ENCODE data around the gene CACNB1. TPM values are rescaled to one million over a fixed set of nuclear protein-coding genes. Genes with fewer than 3 reads are reported as not detected.

The CACNB1 gene
- total RNA-seq, 2 experiments from 2014 or later = 19.5 to 24.0 TPM

DNA sequence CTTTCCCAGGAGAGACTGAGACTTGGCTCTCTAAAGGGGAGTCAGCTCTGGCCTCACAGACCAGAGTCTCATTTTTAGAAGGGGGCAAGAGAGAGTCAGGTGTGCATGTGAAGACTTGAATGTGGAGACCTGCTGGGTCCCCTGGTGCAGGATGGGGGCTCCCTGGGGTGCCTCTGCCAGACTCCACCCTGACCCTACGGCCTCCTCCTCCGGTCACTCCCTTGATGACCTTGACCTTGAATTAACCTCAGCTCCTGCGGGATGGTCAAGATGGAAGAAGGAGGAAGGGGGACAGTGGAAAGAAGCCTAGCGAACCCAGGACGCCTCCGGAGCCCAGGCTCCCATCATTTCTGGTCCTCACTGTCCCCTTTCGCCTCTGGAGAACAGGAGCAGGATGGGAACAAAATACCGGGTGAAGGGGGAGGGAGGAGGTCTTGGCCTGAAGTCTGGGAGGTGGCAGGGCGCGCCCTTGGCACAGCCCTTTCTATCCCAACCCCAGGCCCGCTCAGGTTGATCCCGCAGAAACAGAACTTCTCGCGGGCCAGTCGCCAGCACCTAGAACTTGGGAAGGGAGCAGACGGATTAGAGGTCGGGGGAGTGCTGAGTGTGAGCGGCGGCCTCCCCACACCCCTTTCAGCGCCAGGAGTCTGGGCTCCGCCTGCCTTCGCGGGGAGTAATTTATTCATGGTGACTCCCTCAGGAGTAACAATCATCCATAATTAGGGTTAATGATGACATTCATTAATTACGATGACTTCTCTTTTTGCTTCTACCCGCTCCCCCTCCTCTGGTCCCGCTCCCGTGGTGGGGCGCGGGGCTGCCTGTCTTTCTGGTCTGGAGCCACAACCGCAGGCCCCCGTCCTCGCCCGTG lies 26.7 kb upstream of the CACNB1 start:
- DNase-seq = no peak
- H3K27ac Mint-ChIP-seq = no peak overlapping the region
- POLR2A ChIA-PET = no interaction called here
- peaks cover 7% of the 10 kb centered on the region for H3K4me1 Mint-ChIP-seq
- peaks cover 47% of the 10 kb centered on the region for H3K27me3 Mint-ChIP-seq
- CTCF ChIA-PET = no interaction called here
- no peaks in the 10 kb centered on the region for H3K36me3 Mint-ChIP-seq (ENCODE audit: low read depth)
- no peak overlapping the region for H3K4me3 Mint-ChIP-seq
- H3K9me3 Mint-ChIP-seq = no peaks in the 10 kb centered on the region

DNA sequence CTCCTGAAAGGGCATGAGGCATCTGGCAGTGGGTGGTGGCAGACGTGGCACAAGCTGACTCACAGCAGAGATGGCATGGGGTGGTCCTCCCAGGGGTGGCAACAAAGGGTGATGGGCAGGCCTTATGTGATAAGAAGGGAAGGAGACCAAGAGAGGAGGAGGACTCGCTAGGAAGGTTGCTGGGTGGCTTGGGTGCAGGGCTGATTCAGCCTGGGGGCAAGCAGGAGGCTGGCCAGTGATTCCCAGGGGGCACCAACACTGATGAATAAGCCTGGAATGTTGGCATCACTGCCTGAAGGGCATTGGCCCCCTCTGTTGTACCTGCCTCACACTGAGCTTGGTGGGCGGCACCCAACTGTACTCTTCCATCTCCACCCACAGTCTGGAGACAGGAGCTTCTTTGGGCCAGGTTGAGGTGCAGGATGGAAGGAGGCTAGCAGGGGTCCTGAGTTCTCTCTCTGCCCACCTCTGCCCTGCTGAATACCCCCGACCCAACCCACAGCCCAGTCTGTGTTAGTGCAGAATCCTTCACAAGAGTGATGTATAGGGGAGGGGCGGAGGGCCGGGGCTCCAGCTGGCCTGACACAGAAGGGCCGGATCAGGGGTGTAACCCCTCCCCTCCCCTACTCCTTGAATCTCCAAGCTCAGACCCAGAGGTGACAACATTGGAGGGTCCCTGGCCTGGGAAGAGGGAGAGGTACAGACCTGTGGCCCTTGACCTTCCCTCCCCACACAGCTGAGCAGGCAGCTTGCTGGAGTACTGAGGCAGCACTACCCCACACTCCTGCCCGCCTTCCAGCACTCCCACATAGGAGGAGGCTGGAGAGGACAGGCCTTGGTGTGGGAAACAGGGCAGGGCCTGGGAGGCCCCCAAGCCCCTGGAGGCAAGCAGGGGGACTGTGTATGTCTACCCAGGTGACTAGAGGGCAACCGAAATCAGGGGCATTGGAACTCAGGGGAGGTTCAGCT lies 25.7 kb upstream of the CACNB1 start:
- Mint-ChIP-seq H3K9me3 (no peaks in the 10 kb centered on the region), H3K27ac (no peak overlapping the region), H3K4me1 (peaks cover 7% of the 10 kb centered on the region), H3K27me3 (peaks cover 50% of the 10 kb centered on the region), H3K4me3 (no peak overlapping the region), H3K36me3 (ENCODE audit: low read depth) (no peaks in the 10 kb centered on the region)
- ChIA-PET CTCF (interaction anchor here (0.8 to 2.4 kb wide), 2 partner anchors 9 to 12 kb away, joined by 3 to 8 read pairs; no protein-coding TSS in a partner anchor), POLR2A (no interaction called here)
- DNase-seq = no peak

DNA sequence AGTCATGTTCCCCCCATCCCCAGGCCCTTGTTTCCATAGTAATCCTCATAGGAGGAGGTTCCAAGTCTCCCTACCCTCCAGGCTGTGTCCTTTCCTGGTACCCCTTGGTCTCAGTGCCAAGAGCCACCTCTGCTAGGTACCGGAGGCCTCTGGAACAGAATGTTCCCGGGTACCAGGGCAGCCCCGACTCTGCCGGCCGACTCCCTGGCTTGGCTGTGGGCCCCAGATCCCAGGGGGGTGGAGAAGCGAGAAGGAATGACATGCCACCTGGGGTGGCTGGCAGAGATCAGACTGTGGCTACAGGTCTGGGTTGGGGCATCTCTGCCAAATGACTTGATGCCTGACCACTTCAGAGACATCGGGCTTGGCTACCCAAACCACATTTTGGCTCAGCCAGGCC lies 24.7 kb upstream of the CACNB1 start:
- DNase-seq = no peak
- peaks cover 48% of the 10 kb centered on the region for H3K27me3 Mint-ChIP-seq
- H3K9me3 Mint-ChIP-seq = no peaks in the 10 kb centered on the region
- peaks cover 8% of the 10 kb centered on the region for H3K4me1 Mint-ChIP-seq
- CTCF ChIA-PET = interaction anchor here (2.4 kb wide), 1 partner anchor 10 kb away, joined by 8 read pairs; no protein-coding TSS in a partner anchor
- H3K4me3 Mint-ChIP-seq = no peak overlapping the region
- H3K36me3 Mint-ChIP-seq (ENCODE audit: low read depth) = no peaks in the 10 kb centered on the region
- POLR2A ChIA-PET = no interaction called here
- no peak overlapping the region for H3K27ac Mint-ChIP-seq

- ChIA-PET POLR2A (no interaction called here), CTCF (interaction anchor here (1.4 to 2.4 kb wide), 2 partner anchors 10 to 23 kb away, joined by 4 to 8 read pairs; no protein-coding TSS in a partner anchor)
- Mint-ChIP-seq H3K27me3 (peaks cover 53% of the 10 kb centered on the region), H3K4me1 (peaks cover 8% of the 10 kb centered on the region), H3K4me3 (no peak overlapping the region), H3K27ac (no peak overlapping the region), H3K9me3 (no peaks in the 10 kb centered on the region), H3K36me3 (ENCODE audit: low read depth) (no peaks in the 10 kb centered on the region)
- DNase-seq = no peak
Measured at GRCh38 chr17:39221572-39221971, 24.1 kb upstream of the CACNB1 start.

DNA sequence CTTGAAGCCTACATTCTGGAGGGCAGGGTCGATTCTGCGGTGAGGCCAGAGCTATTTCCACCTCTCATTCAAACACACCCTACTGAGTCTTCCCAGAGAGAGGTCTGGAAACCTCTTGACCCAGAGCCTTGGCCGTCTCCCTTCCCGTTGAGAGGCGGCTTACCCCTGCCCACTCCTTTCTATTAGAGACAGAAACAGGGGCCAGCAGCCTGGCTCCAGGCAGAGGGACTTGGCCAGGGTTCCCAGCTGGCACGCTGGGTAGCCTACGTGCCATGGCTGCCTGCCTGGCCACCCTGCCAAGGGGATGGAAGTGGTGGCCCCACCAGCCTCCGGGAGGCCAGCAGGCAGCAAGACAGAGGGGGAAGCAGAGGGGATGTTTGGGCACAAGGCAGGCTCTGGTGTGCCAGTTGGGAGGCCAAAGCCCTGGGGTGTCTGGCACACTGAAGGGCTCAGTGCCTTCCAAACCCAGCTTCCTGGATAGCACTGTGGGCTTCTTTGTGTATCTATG lies 22.2 kb upstream of the CACNB1 start:
- Mint-ChIP-seq H3K4me1 (peaks cover 2% of the 10 kb centered on the region), H3K27me3 (peaks cover 51% of the 10 kb centered on the region), H3K27ac (no peak overlapping the region), H3K4me3 (no peak overlapping the region), H3K9me3 (no peaks in the 10 kb centered on the region), H3K36me3 (ENCODE audit: low read depth) (no peaks in the 10 kb centered on the region)
- DNase-seq = no peak
- ChIA-PET POLR2A (interaction anchor here (0.8 kb wide), 1 partner anchor 11 kb away, joined by 3 read pairs; no protein-coding TSS in a partner anchor), CTCF (interaction anchor here (1.2 to 1.3 kb wide), 2 partner anchors 17 to 19 kb away, joined by 3 read pairs; no protein-coding TSS in a partner anchor)

GRCh38 chr17:39218906-39219305 lies 21.4 kb upstream of the CACNB1 start:
- H3K4me1 Mint-ChIP-seq = peaks cover 1% of the 10 kb centered on the region
- H3K36me3 Mint-ChIP-seq (ENCODE audit: low read depth) = no peaks in the 10 kb centered on the region
- H3K9me3 Mint-ChIP-seq = no peaks in the 10 kb centered on the region
- DNase-seq = no peak
- H3K4me3 Mint-ChIP-seq = no peak overlapping the region
- H3K27me3 Mint-ChIP-seq = peaks cover 47% of the 10 kb centered on the region
- ChIA-PET CTCF (interaction anchor here (1.1 to 1.6 kb wide), 5 partner anchors 12 to 54 kb away, joined by 3 to 5 read pairs (median 3); no protein-coding TSS in a partner anchor), POLR2A (no interaction called here)
- no peak overlapping the region for H3K27ac Mint-ChIP-seq

- H3K4me1 Mint-ChIP-seq = peaks cover 1% of the 10 kb centered on the region
- no peaks in the 10 kb centered on the region for H3K9me3 Mint-ChIP-seq
- no peak overlapping the region for H3K27ac Mint-ChIP-seq
- no peak overlapping the region for H3K4me3 Mint-ChIP-seq
- no peak for DNase-seq
- CTCF ChIA-PET = interaction anchor here (0.5 to 1.6 kb wide), 5 partner anchors 11 to 53 kb away, joined by 3 to 5 read pairs (median 3); no protein-coding TSS in a partner anchor
- POLR2A ChIA-PET = no interaction called here
- H3K36me3 Mint-ChIP-seq (ENCODE audit: low read depth) = no peaks in the 10 kb centered on the region
- peaks cover 38% of the 10 kb centered on the region for H3K27me3 Mint-ChIP-seq
Measured at GRCh38 chr17:39217734-39218369, 20.4 kb upstream of the CACNB1 start.

GRCh38 chr17:39213852-39214251 lies 16.4 kb upstream of the CACNB1 start:
- POLR2A ChIA-PET = interaction anchor here (1.3 kb wide), 1 partner anchor 13 kb away, joined by 3 read pairs; no protein-coding TSS in a partner anchor
- Mint-ChIP-seq H3K4me3 (no peak overlapping the region), H3K27ac (no peak overlapping the region), H3K27me3 (peaks cover 40% of the 10 kb centered on the region), H3K9me3 (no peaks in the 10 kb centered on the region), H3K36me3 (ENCODE audit: low read depth) (no peaks in the 10 kb centered on the region), H3K4me1 (peaks cover 10% of the 10 kb centered on the region)
- no peak for DNase-seq
- CTCF ChIA-PET = no interaction called here

- CTCF ChIA-PET = interaction anchor here (0.7 to 1.3 kb wide), 2 partner anchors 32 to 41 kb away, joined by 3 to 5 read pairs; no protein-coding TSS in a partner anchor
- H3K36me3 Mint-ChIP-seq (ENCODE audit: low read depth) = no peaks in the 10 kb centered on the region
- peaks cover 35% of the 10 kb centered on the region for H3K27me3 Mint-ChIP-seq
- POLR2A ChIA-PET = no interaction called here
- no peak overlapping the region for H3K27ac Mint-ChIP-seq
- H3K4me3 Mint-ChIP-seq = no peak overlapping the region
- no peaks in the 10 kb centered on the region for H3K9me3 Mint-ChIP-seq
- H3K4me1 Mint-ChIP-seq = peaks cover 10% of the 10 kb centered on the region
- no peak for DNase-seq
Measured at GRCh38 chr17:39212841-39213480, 15.5 kb upstream of the CACNB1 start.

GRCh38 chr17:39212195-39212810 lies 14.8 kb upstream of the CACNB1 start:
- no peaks in the 10 kb centered on the region for H3K9me3 Mint-ChIP-seq
- H3K4me1 Mint-ChIP-seq = peaks cover 11% of the 10 kb centered on the region
- CTCF ChIA-PET = interaction anchor here (0.7 to 1.3 kb wide), 2 partner anchors 32 to 41 kb away, joined by 3 to 5 read pairs; no protein-coding TSS in a partner anchor
- H3K4me3 Mint-ChIP-seq = no peak overlapping the region
- peaks cover 32% of the 10 kb centered on the region for H3K27me3 Mint-ChIP-seq
- H3K27ac Mint-ChIP-seq = no peak overlapping the region
- H3K36me3 Mint-ChIP-seq (ENCODE audit: low read depth) = no peaks in the 10 kb centered on the region
- no peak for DNase-seq
- POLR2A ChIA-PET = no interaction called here

- ChIA-PET POLR2A (interaction anchor here (2.5 kb wide), 1 partner anchor 10 kb away, joined by 10 read pairs; the partner anchor contains the start of gene RPL19), CTCF (interaction anchor here (1.0 to 7.4 kb wide), 3 partner anchors 10 to 45 kb away, joined by 3 to 208 read pairs (median 3); partner anchors contain the start of gene RPL19)
- Mint-ChIP-seq H3K4me3 (no peak overlapping the region), H3K4me1 (peaks cover 17% of the 10 kb centered on the region), H3K36me3 (ENCODE audit: low read depth) (peaks cover 2% of the 10 kb centered on the region), H3K27ac (no peak overlapping the region), H3K27me3 (peaks cover 18% of the 10 kb centered on the region), H3K9me3 (no peaks in the 10 kb centered on the region)
- DNase-seq = no peak
Measured at GRCh38 chr17:39210093-39210434, 12.6 kb upstream of the CACNB1 start.

Measured in activated CD4-positive, alpha-beta memory T cell treated with anti-CD3 and anti-CD28 coated beads, Interleukin-2, amount 10 ng/mL, durations not matched to agents 7 days and 5 days (primary cell).